ENCODE results near the gene BTBD6.
A peak's percentile ranks its signal among the peaks of the same experiment; 100 is the strongest.

The BTBD6 gene

GRCh38 chr14:105217774-105218173, 30.6 kb upstream of the BTBD6 start:
- no peak for FAIRE-seq
- TF ChIP-seq POLR2AphosphoS5 (IDR thresholded peaks at IDR 0.05; ENCODE audit: low read depth, low read length): no peak
- no peak for TF ChIP-seq POLR2A (IDR thresholded peaks at IDR 0.05; ENCODE audit: low read depth, low read length)
- no peak for TF ChIP-seq TAF1 (IDR thresholded peaks at IDR 0.05; ENCODE audit: low read depth, low read length)
- TF ChIP-seq SPI1 (IDR thresholded peaks at IDR 0.05; ENCODE audit: low read depth, low read length): no peak
- TF ChIP-seq POU2F2 (IDR thresholded peaks at IDR 0.05; ENCODE audit: low read depth, low read length): no peak
- TF ChIP-seq PAX5 (IDR thresholded peaks at IDR 0.05; ENCODE audit: insufficient read depth, low read length, severe bottlenecking): no peak

GRCh38 chr14:105218611-105219010, 29.7 kb upstream of the BTBD6 start:
- DNase-seq (ENCODE audit: insufficient read length, low spot score): no peak
- no peak for FAIRE-seq
- no peak for TF ChIP-seq TAF1 (IDR thresholded peaks at IDR 0.05; ENCODE audit: low read depth, low read length)
- no peak for TF ChIP-seq SPI1 (IDR thresholded peaks at IDR 0.05; ENCODE audit: low read depth, low read length)

More at GRCh38 chr14:105217774-105218173, 30.6 kb upstream of the BTBD6 start:
- DNase-seq (ENCODE audit: insufficient read length, low spot score): no peak

GRCh38 chr14:105219043-105219612, 29.2 kb upstream of the BTBD6 start:
- no peak for TF ChIP-seq PAX5 (IDR thresholded peaks at IDR 0.05; ENCODE audit: insufficient read depth, low read length, severe bottlenecking)
- TF ChIP-seq POU2F2 (IDR thresholded peaks at IDR 0.05; ENCODE audit: low read depth, low read length): no peak
- no peak for TF ChIP-seq SPI1 (IDR thresholded peaks at IDR 0.05; ENCODE audit: low read depth, low read length)
- no peak for TF ChIP-seq POLR2A (IDR thresholded peaks at IDR 0.05; ENCODE audit: low read depth, low read length)
- TF ChIP-seq POLR2AphosphoS5 (IDR thresholded peaks at IDR 0.05; ENCODE audit: low read depth, low read length): no peak
- TF ChIP-seq TAF1 (IDR thresholded peaks at IDR 0.05; ENCODE audit: low read depth, low read length): no peak
- no peak for FAIRE-seq

GRCh38 chr14:105219753-105220152, 28.6 kb upstream of the BTBD6 start:
- FAIRE-seq (no peak), DNase-seq (ENCODE audit: insufficient read length, low spot score) (no peak)
- TF ChIP-seq SPI1 (IDR thresholded peaks at IDR 0.05; ENCODE audit: low read depth, low read length): no peak
- TF ChIP-seq POLR2A (IDR thresholded peaks at IDR 0.05; ENCODE audit: low read depth, low read length): no peak
- no peak for TF ChIP-seq POU2F2 (IDR thresholded peaks at IDR 0.05; ENCODE audit: low read depth, low read length)
- TF ChIP-seq POLR2AphosphoS5 (IDR thresholded peaks at IDR 0.05; ENCODE audit: low read depth, low read length): no peak
- TF ChIP-seq PAX5 (IDR thresholded peaks at IDR 0.05; ENCODE audit: insufficient read depth, low read length, severe bottlenecking): no peak
- TF ChIP-seq TAF1 (IDR thresholded peaks at IDR 0.05; ENCODE audit: low read depth, low read length): no peak

More at GRCh38 chr14:105219043-105219612, 29.2 kb upstream of the BTBD6 start:
- no peak for DNase-seq (ENCODE audit: insufficient read length, low spot score)

GRCh38 chr14:105220699-105221597, 27.4 kb upstream of the BTBD6 start:
- FAIRE-seq (no peak), DNase-seq (ENCODE audit: insufficient read length, low spot score) (no peak)
- TF ChIP-seq POU2F2 (IDR thresholded peaks at IDR 0.05; ENCODE audit: low read depth, low read length) (no peak), PAX5 (IDR thresholded peaks at IDR 0.05; ENCODE audit: insufficient read depth, low read length, severe bottlenecking) (no peak), TAF1 (IDR thresholded peaks at IDR 0.05; ENCODE audit: low read depth, low read length) (no peak), POLR2AphosphoS5 (IDR thresholded peaks at IDR 0.05; ENCODE audit: low read depth, low read length) (no peak), POLR2A (IDR thresholded peaks at IDR 0.05; ENCODE audit: low read depth, low read length) (no peak), SPI1 (IDR thresholded peaks at IDR 0.05; ENCODE audit: low read depth, low read length) (no peak)

- FAIRE-seq (no peak), DNase-seq (ENCODE audit: insufficient read length, low spot score) (no peak)
- TF ChIP-seq POLR2AphosphoS5 (IDR thresholded peaks at IDR 0.05; ENCODE audit: low read depth, low read length) (no peak), TAF1 (IDR thresholded peaks at IDR 0.05; ENCODE audit: low read depth, low read length) (no peak), POU2F2 (IDR thresholded peaks at IDR 0.05; ENCODE audit: low read depth, low read length) (no peak), SPI1 (IDR thresholded peaks at IDR 0.05; ENCODE audit: low read depth, low read length) (no peak), POLR2A (IDR thresholded peaks at IDR 0.05; ENCODE audit: low read depth, low read length) (no peak), PAX5 (IDR thresholded peaks at IDR 0.05; ENCODE audit: insufficient read depth, low read length, severe bottlenecking) (no peak)
These were observed 26.6 kb upstream of the BTBD6 start for GRCh38 chr14:105221598-105222178.

- FAIRE-seq (peak; percentile 13), DNase-seq (ENCODE audit: insufficient read length, low spot score) (no peak)
- TF ChIP-seq SPI1 (IDR thresholded peaks at IDR 0.05; ENCODE audit: low read depth, low read length) (no peak), PAX5 (IDR thresholded peaks at IDR 0.05; ENCODE audit: insufficient read depth, low read length, severe bottlenecking) (peak; percentile 20)
These were observed 25.1 kb upstream of the BTBD6 start for GRCh38 chr14:105223260-105223659.

GRCh38 chr14:105223770-105224544, 24.4 kb upstream of the BTBD6 start:
- DNase-seq (ENCODE audit: insufficient read length, low spot score): no peak
- TF ChIP-seq SPI1 (IDR thresholded peaks at IDR 0.05; ENCODE audit: low read depth, low read length) (no peak), POU2F2 (IDR thresholded peaks at IDR 0.05; ENCODE audit: low read depth, low read length) (no peak)
- no peak for FAIRE-seq

- no peak for FAIRE-seq
- no peak for DNase-seq (ENCODE audit: insufficient read length, low spot score)
- TF ChIP-seq PAX5 (IDR thresholded peaks at IDR 0.05; ENCODE audit: insufficient read depth, low read length, severe bottlenecking): no peak
- no peak for TF ChIP-seq SPI1 (IDR thresholded peaks at IDR 0.05; ENCODE audit: low read depth, low read length)
- TF ChIP-seq POU2F2 (IDR thresholded peaks at IDR 0.05; ENCODE audit: low read depth, low read length): no peak
- TF ChIP-seq TAF1 (IDR thresholded peaks at IDR 0.05; ENCODE audit: low read depth, low read length): no peak
- no peak for TF ChIP-seq POLR2A (IDR thresholded peaks at IDR 0.05; ENCODE audit: low read depth, low read length)
- TF ChIP-seq POLR2AphosphoS5 (IDR thresholded peaks at IDR 0.05; ENCODE audit: low read depth, low read length): no peak
These were observed 23.3 kb upstream of the BTBD6 start for GRCh38 chr14:105224845-105225570.

Data from GM12891 (cell line).